HepG2 (cell line): ENCODE results near the gene TBX10. TPM values are rescaled to one million over a fixed set of nuclear protein-coding genes. Genes with fewer than 3 reads are reported as not detected.
A peak's percentile ranks its signal among the peaks of the same experiment; 100 is the strongest.

Source experiments
- DMTF1 ChIP-seq: sonication (generic); formaldehyde crosslinking; IDR thresholded peaks from 2 replicates; pipeline ENCODE4 v1.4.0; 2020; ENCODE audit warnings: mild to moderate bottlenecking, missing genetic modification reagents
- NFIC ChIP-seq: IDR thresholded peaks from 2 replicates; pipeline ENCODE4 v1.6.1; 2012; ENCODE audit warnings: mild to moderate bottlenecking, low read length, inconsistent platforms
- SOX6 ChIP-seq, 2 experiments: fragments of 450-650 bp in 1 of 2; sonication (generic) in 1 of 2; formaldehyde crosslinking in 1 of 2; IDR thresholded peaks; 2 replicates each; pipeline versions ENCODE4 v1.4.0 to v1.6.1; 2017 to 2020; ENCODE audit warnings: antibody characterized with exemption in 1 of 2, mild to moderate bottlenecking in 1 of 2, missing genetic modification reagents in 1 of 2
- TBX2 ChIP-seq: sonication (generic); formaldehyde crosslinking; IDR thresholded peaks from 2 replicates; pipeline ENCODE4 v1.5.0; 2020; ENCODE audit warnings: missing genetic modification reagents, mild to moderate bottlenecking, borderline replicate concordance
- TBX3 ChIP-seq: fragments of 450-650 bp; IDR thresholded peaks from 2 replicates; pipeline ENCODE4 v1.6.1; 2017; ENCODE audit warnings: antibody characterized with exemption, mild to moderate bottlenecking, inconsistent platforms, borderline replicate concordance
- ZBTB14 ChIP-seq: sonication (generic); formaldehyde crosslinking; IDR thresholded peaks from 2 replicates; pipeline ENCODE4 v1.4.0; 2020; ENCODE audit warnings: missing genetic modification reagents
- ZBTB7B ChIP-seq: sonication (generic); formaldehyde crosslinking; IDR thresholded peaks from 2 replicates; pipeline ENCODE4 v1.4.0; 2020; ENCODE audit warnings: missing genetic modification reagents
- ZNF496 ChIP-seq: sonication (generic); formaldehyde crosslinking; IDR thresholded peaks from 2 replicates; pipeline ENCODE4 v1.8.1; 2023; ENCODE audit warnings: mild to moderate bottlenecking, moderate library complexity, missing genetic modification reagents; ENCODE audit not compliant: insufficient replicate concordance
- ZNF614 ChIP-seq: IDR thresholded peaks from 2 replicates; pipeline ENCODE4 v1.6.1; 2018; ENCODE audit warnings: missing biosample characterization, missing genetic modification reagents, inconsistent platforms, borderline replicate concordance
- ZNF616 ChIP-seq: sonication (generic); formaldehyde crosslinking; IDR thresholded peaks from 2 replicates; pipeline ENCODE4 v1.5.0; 2020; ENCODE audit warnings: low read depth, mild to moderate bottlenecking, missing genetic modification reagents
- ZNF766 ChIP-seq: sonication (generic); formaldehyde crosslinking; IDR thresholded peaks from 2 replicates; pipeline ENCODE4 v1.5.0; 2020; ENCODE audit warnings: missing genetic modification reagents, borderline replicate concordance
- ZNF839 ChIP-seq: sonication (generic); formaldehyde crosslinking; IDR thresholded peaks from 2 replicates; pipeline ENCODE4 v1.4.0; 2020; ENCODE audit warnings: missing genetic modification reagents, mild to moderate bottlenecking, borderline replicate concordance
- ZNF879 ChIP-seq: sonication (generic); formaldehyde crosslinking; IDR thresholded peaks from 2 replicates; pipeline ENCODE4 v1.8.1; 2023; ENCODE audit warnings: missing genetic modification reagents
- polyA plus RNA-seq, 8 experiments: library from polyadenylated mRNA; depleted of rRNA in 3 of 8; stranded (reverse) in 7 of 8; unstranded in 1 of 8; fragments of >200 nt; fragmentation: Illumina TruSeq in 4 of 8; extraction: Trizol in 4 of 8; gene quantifications; 2 replicates each; pipeline versions ENCODE4 v1.2.1 to v1.2.3, GENCODE V29; 2011 to 2016; ENCODE audit warnings: low read depth in 4 of 8, missing spikeins in 1 of 8, mixed read lengths in 1 of 8; ENCODE audit not compliant: insufficient read depth in 1 of 8
- total RNA-seq, 5 experiments: library from RNA; depleted of rRNA; stranded (reverse); fragments of >200 nt; fragmentation: Illumina TruSeq; extraction: Trizol; gene quantifications; 2 replicates each; pipeline ENCODE4 v1.2.3, GENCODE V29; 2016; ENCODE audit warnings: low read depth in 1 of 5
- TF ChIP-seq, protein P1 (sequence below): sonication (generic); formaldehyde crosslinking; IDR thresholded peaks from 2 replicates; pipeline ENCODE4 v1.8.1; 2023; ENCODE audit warnings: mild to moderate bottlenecking, missing genetic modification reagents
- TF ChIP-seq, protein P2 (sequence below): sonication (generic); formaldehyde crosslinking; IDR thresholded peaks from 2 replicates; pipeline ENCODE4 v1.4.0; 2020; ENCODE audit warnings: missing genetic modification reagents, borderline replicate concordance
- TF ChIP-seq, protein P3 (sequence below): sonication (generic); formaldehyde crosslinking; IDR thresholded peaks from 2 replicates; pipeline ENCODE4 v1.5.0; 2020; ENCODE audit warnings: missing genetic modification reagents, mild to moderate bottlenecking, borderline replicate concordance
- TF ChIP-seq, protein P4 (sequence below): IDR thresholded peaks from 2 replicates; pipeline ENCODE4 v1.6.1; 2016; ENCODE audit warnings: mild to moderate bottlenecking

TBX10 gene
- total and polyA plus RNA-seq, 2 of the 13 experiments (the other 11 are each of a cell fraction or from before 2014, with no cell fraction given), result 0.27 to 1.7 TPM

DNA sequence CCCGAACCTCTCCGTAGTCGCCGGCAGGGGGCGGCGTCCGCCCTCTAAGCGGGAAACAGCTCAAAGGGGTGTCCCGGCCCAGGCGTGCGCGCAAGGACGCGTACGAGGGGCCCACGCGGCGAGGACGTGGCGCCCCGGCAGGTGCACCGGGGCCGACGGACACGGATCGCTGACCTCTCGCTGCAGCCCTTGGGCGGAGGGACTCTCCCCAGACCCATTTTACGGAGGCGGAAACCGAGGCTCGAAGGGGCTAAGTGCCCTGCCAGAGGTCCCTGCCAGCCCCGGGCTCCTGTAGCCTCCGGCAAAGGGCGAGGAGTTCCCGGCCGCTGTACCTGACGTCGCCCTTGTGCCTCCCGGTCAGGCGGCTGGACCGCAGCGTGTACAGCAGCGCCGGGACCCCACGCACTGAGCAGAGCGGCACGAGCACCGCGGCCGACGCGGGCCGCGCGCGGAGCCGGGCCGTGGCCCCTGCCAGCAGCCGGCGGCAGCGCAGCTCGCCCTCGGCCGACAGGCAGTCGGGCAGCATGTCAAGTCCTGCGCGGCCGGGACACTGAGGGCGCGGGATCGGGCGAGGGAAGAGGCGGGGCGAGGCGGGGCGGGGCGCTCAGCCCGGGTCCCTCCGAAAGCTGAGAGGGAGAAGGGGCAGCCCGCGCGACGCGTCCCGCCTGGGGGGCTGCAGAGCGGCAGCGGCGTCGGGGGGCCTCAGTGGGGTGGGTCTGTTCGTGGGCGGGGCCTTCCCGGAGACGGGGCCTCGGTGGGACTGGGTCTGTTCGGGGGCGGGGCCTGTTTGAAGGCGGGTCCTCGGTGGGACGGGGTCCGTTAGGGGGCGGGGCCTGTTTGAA, 10.0 kb downstream of the TBX10 start, which contains the start of gene NUDT8 (continued):
- TF ChIP-seq ZBTB14, result no peak; the same call in 1 of the 2 replicates
- TF ChIP-seq DMTF1 (CRISPR knock-in tag), result no peak
- TF ChIP-seq ZBTB7B (CRISPR knock-in tag), result peak; percentile 72
- TF ChIP-seq, protein P1, sequence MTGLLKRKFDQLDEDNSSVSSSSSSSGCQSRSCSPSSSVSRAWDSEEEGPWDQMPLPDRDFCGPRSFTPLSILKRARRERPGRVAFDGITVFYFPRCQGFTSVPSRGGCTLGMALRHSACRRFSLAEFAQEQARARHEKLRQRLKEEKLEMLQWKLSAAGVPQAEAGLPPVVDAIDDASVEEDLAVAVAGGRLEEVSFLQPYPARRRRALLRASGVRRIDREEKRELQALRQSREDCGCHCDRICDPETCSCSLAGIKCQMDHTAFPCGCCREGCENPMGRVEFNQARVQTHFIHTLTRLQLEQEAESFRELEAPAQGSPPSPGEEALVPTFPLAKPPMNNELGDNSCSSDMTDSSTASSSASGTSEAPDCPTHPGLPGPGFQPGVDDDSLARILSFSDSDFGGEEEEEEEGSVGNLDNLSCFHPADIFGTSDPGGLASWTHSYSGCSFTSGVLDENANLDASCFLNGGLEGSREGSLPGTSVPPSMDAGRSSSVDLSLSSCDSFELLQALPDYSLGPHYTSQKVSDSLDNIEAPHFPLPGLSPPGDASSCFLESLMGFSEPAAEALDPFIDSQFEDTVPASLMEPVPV (CRISPR knock-in tag), result peak; percentile 82; the same call in 1 of the 2 replicates
- no peak for TF ChIP-seq ZNF879 (CRISPR knock-in tag)
- no peak; the same call in 1 of the 2 replicates for TF ChIP-seq ZNF616
- no peak for TF ChIP-seq ZNF496 (CRISPR knock-in tag)
- no peak for TF ChIP-seq SOX6 (IDR thresholded peaks at IDR 0.05)
- peak; percentile 32; the same call in 1 of the 2 replicates for TF ChIP-seq SOX6 (CRISPR knock-in tag; IDR thresholded peaks at IDR 0.05)
- TF ChIP-seq TBX3, result no peak
- peak; percentile 73; the same call in 1 of the 2 replicates for TF ChIP-seq TBX2 (CRISPR knock-in tag)
- no peak for TF ChIP-seq NFIC
- no peak for TF ChIP-seq ZNF839 (CRISPR knock-in tag)
- TF ChIP-seq ZNF766 (CRISPR knock-in tag), result peak; percentile 29; the same call in 1 of the 2 replicates
- TF ChIP-seq, protein P2, sequence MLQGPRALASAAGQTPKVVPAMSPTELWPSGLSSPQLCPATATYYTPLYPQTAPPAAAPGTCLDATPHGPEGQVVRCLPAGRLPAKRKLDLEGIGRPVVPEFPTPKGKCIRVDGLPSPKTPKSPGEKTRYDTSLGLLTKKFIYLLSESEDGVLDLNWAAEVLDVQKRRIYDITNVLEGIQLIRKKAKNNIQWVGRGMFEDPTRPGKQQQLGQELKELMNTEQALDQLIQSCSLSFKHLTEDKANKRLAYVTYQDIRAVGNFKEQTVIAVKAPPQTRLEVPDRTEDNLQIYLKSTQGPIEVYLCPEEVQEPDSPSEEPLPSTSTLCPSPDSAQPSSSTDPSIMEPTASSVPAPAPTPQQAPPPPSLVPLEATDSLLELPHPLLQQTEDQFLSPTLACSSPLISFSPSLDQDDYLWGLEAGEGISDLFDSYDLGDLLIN (CRISPR knock-in tag), result no peak
- TF ChIP-seq, protein P3, sequence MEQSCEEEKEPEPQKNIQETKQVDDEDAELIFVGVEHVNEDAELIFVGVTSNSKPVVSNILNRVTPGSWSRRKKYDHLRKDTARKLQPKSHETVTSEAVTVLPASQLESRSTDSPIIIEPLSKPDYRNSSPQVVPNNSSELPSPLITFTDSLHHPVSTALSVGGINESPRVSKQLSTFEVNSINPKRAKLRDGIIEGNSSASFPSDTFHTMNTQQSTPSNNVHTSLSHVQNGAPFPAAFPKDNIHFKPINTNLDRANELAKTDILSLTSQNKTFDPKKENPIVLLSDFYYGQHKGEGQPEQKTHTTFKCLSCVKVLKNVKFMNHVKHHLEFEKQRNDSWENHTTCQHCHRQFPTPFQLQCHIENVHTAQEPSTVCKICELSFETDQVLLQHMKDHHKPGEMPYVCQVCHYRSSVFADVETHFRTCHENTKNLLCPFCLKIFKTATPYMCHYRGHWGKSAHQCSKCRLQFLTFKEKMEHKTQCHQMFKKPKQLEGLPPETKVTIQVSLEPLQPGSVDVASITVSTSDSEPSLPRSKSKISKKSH, result peak; percentile 62; the same call in 1 of the 2 replicates
- TF ChIP-seq, protein P4, sequence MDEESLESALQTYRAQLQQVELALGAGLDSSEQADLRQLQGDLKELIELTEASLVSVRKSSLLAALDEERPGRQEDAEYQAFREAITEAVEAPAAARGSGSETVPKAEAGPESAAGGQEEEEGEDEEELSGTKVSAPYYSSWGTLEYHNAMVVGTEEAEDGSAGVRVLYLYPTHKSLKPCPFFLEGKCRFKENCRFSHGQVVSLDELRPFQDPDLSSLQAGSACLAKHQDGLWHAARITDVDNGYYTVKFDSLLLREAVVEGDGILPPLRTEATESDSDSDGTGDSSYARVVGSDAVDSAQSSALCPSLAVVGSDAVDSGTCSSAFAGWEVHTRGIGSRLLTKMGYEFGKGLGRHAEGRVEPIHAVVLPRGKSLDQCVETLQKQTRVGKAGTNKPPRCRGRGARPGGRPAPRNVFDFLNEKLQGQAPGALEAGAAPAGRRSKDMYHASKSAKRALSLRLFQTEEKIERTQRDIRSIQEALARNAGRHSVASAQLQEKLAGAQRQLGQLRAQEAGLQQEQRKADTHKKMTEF (CRISPR knock-in tag), result peak; percentile 79
- peak; percentile 44; the same call in 1 of the 2 replicates for TF ChIP-seq ZNF614 (CRISPR knock-in tag)
